Hepatocyte (in vitro differentiated cells): Measurements from ENCODE around the gene LARP4B. TPM values are rescaled to one million over a fixed set of nuclear protein-coding genes. Genes with fewer than 3 reads are reported as not detected.

Experiments
- DNase-seq: peaks from one replicate; pipeline ENCODE4 v3.0.0-alpha.2; 2016; ENCODE audit warnings: low spot score
- H2AFZ ChIP-seq: fragments of 200-600 bp; sonication (generic); 2 replicates; pipeline ENCODE4 v1.6.0; 2016; ENCODE audit warnings: antibody characterized with exemption, mild to moderate bottlenecking
- H3K27ac ChIP-seq: fragments of 200-600 bp; sonication (generic); 2 replicates; pipeline ENCODE4 v1.5.1; 2016; ENCODE audit warnings: mild to moderate bottlenecking
- H3K27me3 ChIP-seq: fragments of 200-600 bp; sonication (generic); 2 replicates; pipeline ENCODE4 v1.6.1; 2016
- H3K36me3 ChIP-seq: fragments of 200-600 bp; sonication (generic); replicated peaks from 2 replicates; pipeline ENCODE4 v1.5.1; 2016; ENCODE audit warnings: low read depth; ENCODE audit not compliant: insufficient read depth
- H3K4me1 ChIP-seq: fragments of 200-600 bp; sonication (generic); 2 replicates; pipeline ENCODE4 v1.5.1; 2016; ENCODE audit warnings: mild to moderate bottlenecking, moderate library complexity; ENCODE audit not compliant: insufficient read depth
- H3K4me2 ChIP-seq: fragments of 200-600 bp; sonication (generic); 2 replicates; pipeline ENCODE4 v1.6.0; 2016
- H3K4me3 ChIP-seq: fragments of 200-600 bp; sonication (generic); 2 replicates; pipeline ENCODE4 v1.5.1; 2016; ENCODE audit warnings: mild to moderate bottlenecking
- H3K79me2 ChIP-seq: fragments of 200-600 bp; sonication (generic); 2 replicates; pipeline ENCODE4 v1.6.0; 2017; ENCODE audit warnings: mild to moderate bottlenecking
- H3K9me2 ChIP-seq: fragments of 200-600 bp; sonication (generic); replicated peaks from 2 replicates; pipeline ENCODE4 v1.6.0; 2017; ENCODE audit warnings: mild to moderate bottlenecking; ENCODE audit not compliant: insufficient read depth
- H3K9me3 ChIP-seq: fragments of 200-600 bp; sonication (generic); 2 replicates; pipeline ENCODE4 v1.5.1; 2016; ENCODE audit warnings: low read depth, mild to moderate bottlenecking
- H4K20me1 ChIP-seq: fragments of 200-600 bp; sonication (generic); 2 replicates; pipeline ENCODE4 v1.6.0; 2016; ENCODE audit warnings: mild to moderate bottlenecking; ENCODE audit not compliant: insufficient read depth, poor library complexity, severe bottlenecking
- CTCF ChIP-seq: fragments of 200-600 bp; sonication (generic); IDR thresholded peaks from 2 replicates; pipeline ENCODE4 v1.5.1; 2016; ENCODE audit warnings: antibody characterized with exemption, mild to moderate bottlenecking; ENCODE audit not compliant: poor library complexity
- EZH2 ChIP-seq: fragments of 200-600 bp; sonication (generic); IDR thresholded peaks from 2 replicates; pipeline ENCODE4 v1.6.1; 2016; ENCODE audit warnings: antibody characterized with exemption, mild to moderate bottlenecking, borderline replicate concordance
- EZH2phosphoT487 ChIP-seq: fragments of 200-600 bp; sonication (generic); IDR thresholded peaks from one replicate; pipeline ENCODE4 v1.6.1; 2018; ENCODE audit warnings: antibody characterized with exemption, mild to moderate bottlenecking, low read depth, moderate library complexity; ENCODE audit not compliant: unreplicated experiment, severe bottlenecking
- WGBS: methylation state at CpG from one replicate; pipeline ENCODE4 v1.1.6; 2016; ENCODE audit warnings: low lambda C conversion rate; ENCODE audit errors: missing lambda C conversion rate; 5-methylcytosine and 5-hydroxymethylcytosine counted together
- polyA plus RNA-seq: library from polyadenylated mRNA; unstranded; fragments of >200 nt; fragmentation: Nextera tagmentation; extraction: Ambion mirVana; gene quantifications from 2 replicates; pipeline ENCODE4 v1.2.1, GENCODE V29; 2016
- total RNA-seq: library from RNA; depleted of rRNA; stranded (reverse); fragments of >200 nt; gene quantifications from 2 replicates; pipeline ENCODE4 v1.2.3, GENCODE V29; 2014

LARP4B gene
- total and polyA plus RNA-seq, 2 experiments from 2014 or later = 28.4 to 43.4 TPM

- DNase-seq = no peak
- H3K4me3 ChIP-seq = no peak overlapping the region
- H3K27ac ChIP-seq = no peak overlapping the region
- H3K4me2 ChIP-seq = no peak overlapping the region
- no peaks in the 10 kb centered on the region for H3K79me2 ChIP-seq
- H3K36me3 ChIP-seq = no peaks in the 10 kb centered on the region
- H3K27me3 ChIP-seq = no peaks in the 10 kb centered on the region
- no peaks in the 10 kb centered on the region for H3K9me3 ChIP-seq
- H3K4me1 ChIP-seq = no peaks in the 10 kb centered on the region
- 91% methylated on average over 23 of the region's 23 CpGs for WGBS
- TF ChIP-seq CTCF (no peak), EZH2phosphoT487 (no peak)
- H2AFZ ChIP-seq = no peak overlapping the region
- no peaks in the 10 kb centered on the region for H3K9me2 ChIP-seq
- no peaks in the 10 kb centered on the region for H4K20me1 ChIP-seq
Measured at GRCh38 chr10:774661-775244, 156.8 kb downstream of the LARP4B start.

- H3K4me3 ChIP-seq = no peak overlapping the region
- no peaks in the 10 kb centered on the region for H3K9me2 ChIP-seq
- WGBS = 93% methylated on average over 13 of the region's 13 CpGs
- no peaks in the 10 kb centered on the region for H3K9me3 ChIP-seq
- H2AFZ ChIP-seq = no peak overlapping the region
- H3K27me3 ChIP-seq = no peaks in the 10 kb centered on the region
- no peaks in the 10 kb centered on the region for H3K79me2 ChIP-seq
- no peak overlapping the region for H3K4me2 ChIP-seq
- no peaks in the 10 kb centered on the region for H3K4me1 ChIP-seq
- H3K36me3 ChIP-seq = no peaks in the 10 kb centered on the region
- TF ChIP-seq EZH2phosphoT487 (no peak), CTCF (no peak), EZH2 (no peak)
- no peaks in the 10 kb centered on the region for H4K20me1 ChIP-seq
- H3K27ac ChIP-seq = no peak overlapping the region
- no peak for DNase-seq
Measured at GRCh38 chr10:774223-774622, 157.3 kb downstream of the LARP4B start.

GRCh38 chr10:773562-774161, 157.8 kb downstream of the LARP4B start:
- 95% methylated on average over 20 of the region's 27 CpGs for WGBS
- DNase-seq = no peak

More at GRCh38 chr10:773562-774161, 157.8 kb downstream of the LARP4B start:
- Histone ChIP-seq H4K20me1 (no peaks in the 10 kb centered on the region), H3K4me3 (no peak overlapping the region), H3K27ac (no peak overlapping the region), H3K27me3 (no peaks in the 10 kb centered on the region), H3K79me2 (no peaks in the 10 kb centered on the region), H2AFZ (no peak overlapping the region), H3K9me3 (no peaks in the 10 kb centered on the region), H3K9me2 (no peaks in the 10 kb centered on the region), H3K36me3 (no peaks in the 10 kb centered on the region), H3K4me2 (no peak overlapping the region), H3K4me1 (no peaks in the 10 kb centered on the region)
- TF ChIP-seq EZH2phosphoT487 (no peak), CTCF (no peak), EZH2 (no peak)
